NB4 (cell line): ENCODE measurements around the gene ATP6V0C.

ENCODE experiments used
- DNase-seq: peaks from one replicate; pipeline ENCODE4 v3.0.0; 2010; ENCODE audit warnings: low read depth
- H3K4me3 ChIP-seq: one replicate; pipeline ENCODE4 v1.5.1; 2011; ENCODE audit warnings: mild to moderate bottlenecking, low read depth, low read length, moderate library complexity
- CTCF ChIP-seq: IDR thresholded peaks from one replicate; pipeline ENCODE4 v1.5.1; 2012; ENCODE audit warnings: low read depth, low read length
- MAX ChIP-seq: IDR thresholded peaks from 2 replicates; pipeline ENCODE4 v1.6.1; 2011; ENCODE audit warnings: low read depth, low read length
- MYC ChIP-seq: IDR thresholded peaks from 2 replicates; pipeline ENCODE4 v1.6.1; 2011; ENCODE audit warnings: low read depth, low read length
- POLR2A ChIP-seq: IDR thresholded peaks from 2 replicates; pipeline ENCODE4 v1.6.1; 2011; ENCODE audit warnings: mild to moderate bottlenecking; ENCODE audit not compliant: insufficient read length; ENCODE audit errors: extremely low read depth

Gene ATP6V0C

GRCh38 chr16:2529061-2529931 lies 15.5 kb downstream of the ATP6V0C start:
- H3K4me3 ChIP-seq, result no peak overlapping the region
- TF ChIP-seq CTCF (no peak), MAX (no peak), MYC (no peak), POLR2A (no peak)
- DNase-seq, result no peak

GRCh38 chr16:2529961-2530628 lies 16.3 kb downstream of the ATP6V0C start:
- DNase-seq, result no peak
- no peak overlapping the region for H3K4me3 ChIP-seq
- TF ChIP-seq MAX (no peak), MYC (no peak), CTCF (no peak), POLR2A (no peak)

GRCh38 chr16:2530629-2531318 lies 17.0 kb downstream of the ATP6V0C start:
- TF ChIP-seq MYC (no peak), MAX (no peak), CTCF (no peak), POLR2A (no peak)
- no peak for DNase-seq
- no peak overlapping the region for H3K4me3 ChIP-seq

- H3K4me3 ChIP-seq, result peak within 1 kb of the TSS; percentile 51
- TF ChIP-seq POLR2A, result no peak
- TF ChIP-seq CTCF, result no peak
- no peak for DNase-seq
Observed at GRCh38 chr16:2531371-2531695, 17.6 kb downstream of the ATP6V0C start, which contains the start of gene CEMP1. Gene CEMP1, minus strand, starts transcription at chr16:2531408. Its CDS starts 335 bp downstream, at chr16:2531073.

- TF ChIP-seq MAX (peak; percentile 83), POLR2A (peak; percentile 50), MYC (no peak)
- H3K4me3 ChIP-seq, result peak overlapping the region; percentile 51
- peak; percentile 96 for DNase-seq
Observed at GRCh38 chr16:2531696-2532493, 18.1 kb downstream of the ATP6V0C start.
